ENCODE measurements around the gene DRAP1. TPM values are rescaled to one million over a fixed set of nuclear protein-coding genes. Genes with fewer than 3 reads are reported as not detected.
A peak's percentile ranks its signal among the peaks of the same experiment; 100 is the strongest.

The DRAP1 gene
- total and polyA plus RNA-seq, 7 donors = 74.5 to 217 (median 121) TPM

DNA sequence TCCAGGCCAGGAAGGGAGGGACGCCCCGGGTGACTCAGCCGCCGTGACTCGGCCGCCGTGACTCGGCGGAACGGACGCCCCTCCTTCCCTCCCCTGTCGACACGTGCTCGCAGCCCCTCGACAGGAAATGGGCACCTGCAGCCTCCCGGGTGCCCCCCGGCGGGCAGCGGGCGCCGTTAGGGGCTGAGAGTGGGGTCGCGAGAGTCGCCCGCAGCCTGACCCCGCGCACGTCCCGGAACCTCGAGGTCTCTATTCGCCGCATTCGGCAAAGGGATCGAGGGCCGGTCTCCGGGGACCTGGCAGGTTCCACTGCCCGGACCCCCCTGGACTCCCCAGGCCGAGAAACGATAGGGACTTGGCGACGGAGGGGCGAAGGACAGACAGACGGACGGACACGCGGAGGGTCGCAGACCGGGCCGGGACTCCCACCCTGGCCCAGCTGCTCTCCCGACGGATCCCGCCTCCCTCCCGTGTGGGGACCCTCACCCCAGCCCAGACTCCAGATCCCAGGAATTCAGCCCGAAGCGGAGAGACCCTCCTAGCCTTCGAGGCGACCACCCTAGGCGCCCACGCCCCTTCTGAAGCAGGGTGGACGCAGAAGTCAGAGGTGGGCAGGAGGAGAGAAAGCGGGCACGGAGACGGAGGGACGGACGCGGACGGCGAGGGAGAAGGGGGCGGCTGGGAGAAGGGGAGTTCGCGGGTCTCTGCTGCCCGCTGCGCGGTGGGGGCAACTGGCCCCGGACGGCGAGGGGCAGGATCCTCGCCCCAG, 19.7 kb upstream of the DRAP1 start:
- no peaks in the 10 kb centered on the region for H3K4me1 ChIP-seq
- H3K27ac ChIP-seq = peak overlapping the region; percentile 50
- no peaks in the 10 kb centered on the region for H3K9me3 ChIP-seq
- H3K27me3 ChIP-seq (ENCODE audit: insufficient read depth in 3 of 3, low read length in 2 of 3) = peaks cover 0 to 8% (median 6%) of the 10 kb centered on the region in 3 donors
- TF ChIP-seq, protein P1, sequence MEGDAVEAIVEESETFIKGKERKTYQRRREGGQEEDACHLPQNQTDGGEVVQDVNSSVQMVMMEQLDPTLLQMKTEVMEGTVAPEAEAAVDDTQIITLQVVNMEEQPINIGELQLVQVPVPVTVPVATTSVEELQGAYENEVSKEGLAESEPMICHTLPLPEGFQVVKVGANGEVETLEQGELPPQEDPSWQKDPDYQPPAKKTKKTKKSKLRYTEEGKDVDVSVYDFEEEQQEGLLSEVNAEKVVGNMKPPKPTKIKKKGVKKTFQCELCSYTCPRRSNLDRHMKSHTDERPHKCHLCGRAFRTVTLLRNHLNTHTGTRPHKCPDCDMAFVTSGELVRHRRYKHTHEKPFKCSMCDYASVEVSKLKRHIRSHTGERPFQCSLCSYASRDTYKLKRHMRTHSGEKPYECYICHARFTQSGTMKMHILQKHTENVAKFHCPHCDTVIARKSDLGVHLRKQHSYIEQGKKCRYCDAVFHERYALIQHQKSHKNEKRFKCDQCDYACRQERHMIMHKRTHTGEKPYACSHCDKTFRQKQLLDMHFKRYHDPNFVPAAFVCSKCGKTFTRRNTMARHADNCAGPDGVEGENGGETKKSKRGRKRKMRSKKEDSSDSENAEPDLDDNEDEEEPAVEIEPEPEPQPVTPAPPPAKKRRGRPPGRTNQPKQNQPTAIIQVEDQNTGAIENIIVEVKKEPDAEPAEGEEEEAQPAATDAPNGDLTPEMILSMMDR (IDR thresholded peaks at IDR 0.05) = no peak
- peak; percentile 58 to 68 (median 64) for ATAC-seq
- intact Hi-C loops (cut with DNase I) = no loop called here
- H3K36me3 ChIP-seq (ENCODE audit: insufficient read depth in 1 of 2, low read depth in 1 of 2) = peaks cover 0 to 3% of the 10 kb centered on the region in 2 donors
- DNase-seq = peak; percentile 81 to 82
- 2 to 3% (median 3%) methylated on average over 49 to 78 of the region's 78 CpGs for WGBS, 3 donors
- peak overlapping the region; percentile 82 for H3K4me3 ChIP-seq

- TF ChIP-seq, protein P1 (IDR thresholded peaks at IDR 0.05) = no peak
- WGBS, 3 donors = 2% methylated on average over 66 to 80 of the region's 80 CpGs
- H3K27ac ChIP-seq = peak within 1 kb of the TSS; percentile 50
- peak within 1 kb of the TSS; percentile 82 for H3K4me3 ChIP-seq
- intact Hi-C loops (cut with DNase I) = no loop called here
- peaks cover 0 to 8% (median 6%) of the 10 kb centered on the region in 3 donors for H3K27me3 ChIP-seq (ENCODE audit: insufficient read depth in 3 of 3, low read length in 2 of 3)
- H3K4me1 ChIP-seq = no peaks in the 10 kb centered on the region
- peak; percentile 85 to 93 (median 89) for ATAC-seq
- H3K9me3 ChIP-seq = no peaks in the 10 kb centered on the region
- DNase-seq = peak; percentile 92 to 93
- peaks cover 0 to 3% of the 10 kb centered on the region in 2 donors for H3K36me3 ChIP-seq (ENCODE audit: insufficient read depth in 1 of 2, low read depth in 1 of 2)
These were observed 18.9 kb upstream of the DRAP1 start, which contains the start of gene FOSL1 for GRCh38 chr11:65900125-65900898. FOSL1 (minus strand) TSS chr11:65900388; CDS start chr11:65900339, 49 bp downstream.

- 75 to 80% (median 77%) methylated on average over 11 of the region's 11 CpGs for WGBS, 3 donors
- ATAC-seq (no peak), DNase-seq (no peak)
- H3K36me3 ChIP-seq (ENCODE audit: insufficient read depth in 1 of 2, low read depth in 1 of 2) = peaks cover 0 to 3% of the 10 kb centered on the region in 2 donors
- H3K9me3 ChIP-seq = no peaks in the 10 kb centered on the region
- TF ChIP-seq, protein P1 (IDR thresholded peaks at IDR 0.05) = no peak
- no peaks in the 10 kb centered on the region for H3K4me1 ChIP-seq
- intact Hi-C loops (cut with DNase I) = no loop called here
- H3K4me3 ChIP-seq = peak overlapping the region; percentile 82
- peak overlapping the region; percentile 36 for H3K27ac ChIP-seq
- H3K27me3 ChIP-seq (ENCODE audit: insufficient read depth in 3 of 3, low read length in 2 of 3) = peaks cover 0 to 8% (median 6%) of the 10 kb centered on the region in 3 donors
These were observed 18.4 kb upstream of the DRAP1 start for GRCh38 chr11:65900899-65901180.

GRCh38 chr11:65903068-65903481, 16.2 kb upstream of the DRAP1 start:
- 28 to 34% (median 29%) methylated on average over 5 of the region's 5 CpGs for WGBS, 3 donors
- TF ChIP-seq, protein P1 (IDR thresholded peaks at IDR 0.05) = no peak
- intact Hi-C loops (cut with DNase I) = no loop called here
- Histone ChIP-seq H3K36me3 (ENCODE audit: insufficient read depth in 1 of 2, low read depth in 1 of 2) (no peaks in the 10 kb centered on the region), H3K27me3 (ENCODE audit: insufficient read depth in 3 of 3, low read length in 2 of 3) (peaks cover 0 to 8% (median 6%) of the 10 kb centered on the region in 3 donors), H3K4me1 (no peaks in the 10 kb centered on the region), H3K9me3 (no peaks in the 10 kb centered on the region), H3K4me3 (no peak overlapping the region), H3K27ac (no peak overlapping the region)
- ATAC-seq (no peak), DNase-seq (no peak)
